GM20000 (cell line): Measurements from ENCODE around the gene GDPD5.
"Not testable (repeated sequence)": the region's sequence is repeated elsewhere in the genome, so short reads cannot be mapped to it uniquely, and the experiment has no call there.

Experiments used
- DNase-seq: peaks from one replicate; pipeline ENCODE4 v3.0.0; 2012; ENCODE audit warnings: low spot score
- CTCF ChIP-seq: IDR thresholded peaks from 2 replicates; pipeline ENCODE4 v1.5.1; 2012; ENCODE audit warnings: mild to moderate bottlenecking, control low read depth; ENCODE audit errors: extremely low read depth, missing control alignments

The GDPD5 gene

DNA sequence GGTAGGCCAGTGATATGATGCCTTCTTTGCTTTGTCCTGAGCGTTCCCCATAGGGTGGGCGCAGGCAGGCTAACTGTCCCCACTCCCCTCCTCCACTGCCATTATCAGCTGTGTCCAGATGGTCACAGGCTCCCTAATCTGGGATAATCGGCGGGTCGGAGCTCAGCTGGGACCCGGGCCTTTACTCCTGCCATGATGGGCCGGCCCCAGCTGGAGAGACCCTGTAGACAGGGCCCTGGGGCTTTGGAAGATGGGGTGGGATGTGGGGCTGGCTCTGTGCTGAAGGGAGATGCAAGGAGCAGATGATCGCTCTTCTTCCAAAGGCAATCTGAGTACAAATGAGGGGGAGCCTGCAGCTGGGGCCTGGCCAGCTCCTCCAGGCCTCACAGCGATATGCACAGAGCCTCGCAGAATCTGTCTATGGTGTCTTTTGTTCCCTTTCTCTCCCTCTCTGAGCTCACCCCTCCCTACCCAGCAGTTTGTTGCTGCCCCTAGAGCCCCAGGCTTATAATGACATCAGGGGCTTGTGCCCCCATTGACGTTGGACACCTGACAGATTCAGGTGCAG lies 104.6 kb downstream of the GDPD5 start:
- no peak for TF ChIP-seq CTCF
- no peak for DNase-seq

- no peak for DNase-seq
- no peak for TF ChIP-seq CTCF
Observed at GRCh38 chr11:75420224-75421034, 105.3 kb downstream of the GDPD5 start.

DNA sequence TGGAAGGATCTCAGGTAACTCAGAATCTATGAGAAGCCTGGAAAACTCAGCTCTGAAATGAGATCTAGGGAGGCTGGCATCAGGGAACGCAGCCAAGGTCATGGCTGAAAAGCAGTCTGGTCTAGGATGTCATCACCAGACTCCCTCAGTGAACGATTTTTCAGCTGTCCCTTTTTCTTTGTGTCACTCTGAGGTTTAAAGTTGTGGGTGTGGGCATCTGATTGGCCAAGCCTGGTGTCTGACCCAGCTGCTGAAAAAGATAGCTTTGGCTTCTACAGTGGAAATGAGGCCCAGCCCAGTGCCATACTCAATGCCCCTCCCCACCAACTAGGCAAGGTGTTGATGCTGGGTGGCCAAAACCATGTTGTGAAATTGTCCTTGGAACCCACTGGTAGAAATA lies 111.9 kb downstream of the GDPD5 start:
- DNase-seq: no peak
- no peak for TF ChIP-seq CTCF

GRCh38 chr11:75413146-75413545 lies 112.6 kb downstream of the GDPD5 start:
- DNase-seq: not testable (repeated sequence)

DNA sequence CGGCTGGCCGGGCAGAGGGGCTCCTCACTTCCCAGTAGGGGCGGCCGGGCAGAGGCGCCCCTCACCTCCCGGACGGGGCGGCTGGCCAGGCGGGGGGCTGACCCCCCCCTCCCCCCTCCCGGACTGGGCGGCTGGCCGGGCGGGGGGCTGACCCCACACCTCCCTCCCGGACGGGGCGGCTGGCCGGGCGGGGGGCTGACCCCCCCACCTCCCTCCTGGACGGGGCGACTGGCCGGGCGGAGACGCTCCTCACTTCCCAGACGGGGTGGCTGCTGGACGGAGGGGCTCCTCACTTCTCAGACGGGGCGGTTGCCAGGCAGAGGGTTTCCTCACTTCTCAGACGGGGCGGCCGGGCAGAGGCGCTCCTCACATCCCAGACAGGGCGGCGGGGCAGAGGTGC lies 115.8 kb downstream of the GDPD5 start:
- DNase-seq: not testable (repeated sequence)

DNA sequence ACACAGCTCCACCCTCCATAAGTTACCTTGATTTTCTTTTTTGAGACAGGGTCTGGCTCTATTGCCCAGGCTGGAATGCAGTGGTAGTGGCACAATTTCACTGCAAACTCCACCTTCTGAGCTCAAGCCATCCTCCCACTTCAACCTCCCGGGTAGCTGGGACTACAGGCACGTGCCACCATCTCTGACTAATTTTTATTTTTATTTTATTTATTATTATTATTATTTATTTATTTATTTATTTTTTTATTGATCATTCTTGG lies 116.9 kb downstream of the GDPD5 start:
- DNase-seq: no peak
- TF ChIP-seq CTCF: no peak

DNA sequence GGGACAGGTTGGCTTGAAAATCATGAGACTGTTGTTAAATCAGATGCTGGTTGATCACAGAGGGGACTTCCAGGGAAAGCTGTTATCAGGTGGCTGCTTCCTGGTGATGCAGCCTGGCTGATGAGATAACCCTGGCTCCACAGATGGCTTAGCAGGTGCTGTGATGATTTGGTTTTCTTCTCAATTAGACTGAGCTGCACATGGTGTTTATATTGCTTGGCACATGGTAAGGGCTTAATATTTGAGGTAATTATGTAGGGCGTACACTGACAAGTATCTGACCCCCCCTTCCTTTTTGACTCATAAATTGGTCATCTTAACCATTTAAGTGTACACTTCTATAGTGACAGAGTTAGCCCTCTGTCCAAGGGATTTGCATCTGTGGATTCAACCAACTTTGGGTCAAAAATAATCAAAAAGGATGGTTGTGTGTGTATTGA lies 119.4 kb downstream of the GDPD5 start:
- TF ChIP-seq CTCF: no peak
- DNase-seq: no peak

- TF ChIP-seq CTCF: no peak
- no peak for DNase-seq
Observed at GRCh38 chr11:75403983-75404658, 121.6 kb downstream of the GDPD5 start.
